ENCODE data around the gene GRM7.

Gene GRM7

GRCh38 chr3:7678521-7678920 lies 817.6 kb downstream of the GRM7 start:
- DNase-seq = no peak

- peak; percentile 88 for DNase-seq
Observed at GRCh38 chr3:7682822-7683229, 821.9 kb downstream of the GRM7 start.

GRCh38 chr3:7683426-7683825 lies 822.5 kb downstream of the GRM7 start:
- DNase-seq = no peak

- no peak for DNase-seq
Observed at GRCh38 chr3:7684182-7684715, 823.3 kb downstream of the GRM7 start.

- DNase-seq = no peak
Observed at GRCh38 chr3:7687428-7688147, 826.7 kb downstream of the GRM7 start.

GRCh38 chr3:7692866-7693265 lies 832.0 kb downstream of the GRM7 start:
- DNase-seq = no peak

GRCh38 chr3:7693976-7694375 lies 833.1 kb downstream of the GRM7 start:
- no peak for DNase-seq

GRCh38 chr3:7695049-7695448 lies 834.1 kb downstream of the GRM7 start:
- DNase-seq = no peak

GRCh38 chr3:7696320-7696719 lies 835.4 kb downstream of the GRM7 start:
- DNase-seq = no peak

- peak; percentile 54 for DNase-seq
Observed at GRCh38 chr3:7697548-7697947, 836.6 kb downstream of the GRM7 start.

GRCh38 chr3:7700539-7700938 lies 839.6 kb downstream of the GRM7 start:
- DNase-seq = no peak

GRCh38 chr3:7700977-7701376 lies 840.1 kb downstream of the GRM7 start:
- no peak for DNase-seq

GRCh38 chr3:7707187-7707586 lies 846.3 kb downstream of the GRM7 start:
- DNase-seq = peak; percentile 59

- DNase-seq = no peak
Observed at GRCh38 chr3:7709376-7710082, 848.6 kb downstream of the GRM7 start.

GRCh38 chr3:7710284-7710683 lies 849.4 kb downstream of the GRM7 start:
- DNase-seq = no peak

- DNase-seq = no peak
Observed at GRCh38 chr3:7713724-7714123, 852.8 kb downstream of the GRM7 start.

GRCh38 chr3:7720649-7721297 lies 859.9 kb downstream of the GRM7 start:
- no peak for DNase-seq

GRCh38 chr3:7721869-7722268 lies 861.0 kb downstream of the GRM7 start:
- no peak for DNase-seq

- DNase-seq = no peak
Observed at GRCh38 chr3:7728566-7729519, 867.9 kb downstream of the GRM7 start.

GRCh38 chr3:7733933-7734332 lies 873.0 kb downstream of the GRM7 start:
- DNase-seq = no peak

GRCh38 chr3:7734456-7734855 lies 873.5 kb downstream of the GRM7 start:
- DNase-seq = peak; percentile 46

GRCh38 chr3:7737263-7737662 lies 876.3 kb downstream of the GRM7 start:
- no peak for DNase-seq

- DNase-seq = no peak
Observed at GRCh38 chr3:7739754-7740153, 878.8 kb downstream of the GRM7 start.
